Activated CD8-positive, alpha-beta T cell treated with anti-CD3 and anti-CD28 coated beads for 36 hours (primary cell): ENCODE results near the gene NOS1. TPM values are rescaled to one million over a fixed set of nuclear protein-coding genes. Genes with fewer than 3 reads are reported as not detected.

Experiments used
- ATAC-seq: fragments of 200-7000 bp; cut with Tn5 transposase; one replicate; pipeline ENCODE4 v1.10.0; 2021; ENCODE audit warnings: mild to moderate bottlenecking, moderate library complexity
- CTCF ChIA-PET: fragments of 350-600 bp; sonication (Branson Sonifier 250); formaldehyde crosslinking; loops from one replicate; lab custom pipeline; 2021; ENCODE audit warnings: antibody characterized with exemption; lab: Charles Lee
- POLR2A ChIA-PET: fragments of 350-600 bp; sonication (Branson Sonifier 250); formaldehyde crosslinking; loops from one replicate; lab custom pipeline; 2021; ENCODE audit warnings: antibody characterized with exemption; lab: Charles Lee
- DNase-seq: peaks from one replicate; pipeline ENCODE4 v3.0.0-alpha.2; 2020
- H3K27ac Mint-ChIP-seq: one replicate; pipeline ENCODE4 v1.8.0; 2021; ENCODE audit warnings: mild to moderate bottlenecking, mixed read lengths
- H3K27me3 Mint-ChIP-seq: one replicate; pipeline ENCODE4 v1.8.0; 2021; ENCODE audit warnings: mixed read lengths
- H3K36me3 Mint-ChIP-seq: one replicate; pipeline ENCODE4 v1.8.0; 2021; ENCODE audit warnings: low read depth, mixed read lengths
- H3K4me1 Mint-ChIP-seq: one replicate; pipeline ENCODE4 v1.8.0; 2021; ENCODE audit warnings: low read depth, mixed read lengths
- H3K4me3 Mint-ChIP-seq: one replicate; pipeline ENCODE4 v1.8.0; 2021; ENCODE audit warnings: mild to moderate bottlenecking, moderate library complexity, mixed read lengths
- H3K9me3 Mint-ChIP-seq: one replicate; pipeline ENCODE4 v1.8.0; 2021; ENCODE audit warnings: mixed read lengths
- intact Hi-C: fragments of 100-400 bp; cut with micrococcal nuclease; formaldehyde crosslinking; loops from one replicate; pipeline ENCODE4 v1.10.0; 2022
- total RNA-seq, 2 experiments: library from RNA; stranded (reverse); gene quantifications; one replicate each; pipeline ENCODE4 v1.2.3, GENCODE V29; 2021
- TF ChIP-seq, protein P1 (sequence below): fragments of 200-600 bp; IDR thresholded peaks from one replicate; pipeline ENCODE4 v1.8.0; 2022; ENCODE audit warnings: antibody characterized with exemption, mild to moderate bottlenecking

The NOS1 gene
- total RNA-seq, 2 experiments from 2014 or later, result not detected

DNA sequence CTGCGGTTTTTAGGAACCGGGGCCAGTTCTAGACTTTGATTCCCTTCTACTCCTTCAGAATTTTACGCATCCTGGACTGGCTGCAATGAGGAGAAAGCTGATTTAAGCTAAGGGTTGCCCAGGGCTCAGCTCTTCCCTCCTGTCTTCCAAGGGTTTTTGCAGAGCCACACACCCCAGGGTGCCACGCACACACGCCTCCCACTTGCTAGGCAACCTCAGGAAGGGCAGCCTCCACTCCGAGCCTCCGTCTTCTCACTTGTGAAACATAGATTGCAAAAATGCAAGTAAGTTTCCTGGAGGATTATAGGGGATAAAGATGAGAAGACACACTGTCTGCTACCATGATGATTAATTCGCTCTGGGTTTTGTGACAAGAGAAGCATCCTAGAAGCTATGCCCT is 31.7 kb downstream of the NOS1 start:
- no peak overlapping the region for H3K4me3 Mint-ChIP-seq
- intact Hi-C loops, result no loop called here
- ChIA-PET CTCF (no interaction called here), POLR2A (no interaction called here)
- no peak overlapping the region for H3K27ac Mint-ChIP-seq
- no peaks in the 10 kb centered on the region for H3K9me3 Mint-ChIP-seq
- H3K4me1 Mint-ChIP-seq, result no peaks in the 10 kb centered on the region
- TF ChIP-seq, protein P1, sequence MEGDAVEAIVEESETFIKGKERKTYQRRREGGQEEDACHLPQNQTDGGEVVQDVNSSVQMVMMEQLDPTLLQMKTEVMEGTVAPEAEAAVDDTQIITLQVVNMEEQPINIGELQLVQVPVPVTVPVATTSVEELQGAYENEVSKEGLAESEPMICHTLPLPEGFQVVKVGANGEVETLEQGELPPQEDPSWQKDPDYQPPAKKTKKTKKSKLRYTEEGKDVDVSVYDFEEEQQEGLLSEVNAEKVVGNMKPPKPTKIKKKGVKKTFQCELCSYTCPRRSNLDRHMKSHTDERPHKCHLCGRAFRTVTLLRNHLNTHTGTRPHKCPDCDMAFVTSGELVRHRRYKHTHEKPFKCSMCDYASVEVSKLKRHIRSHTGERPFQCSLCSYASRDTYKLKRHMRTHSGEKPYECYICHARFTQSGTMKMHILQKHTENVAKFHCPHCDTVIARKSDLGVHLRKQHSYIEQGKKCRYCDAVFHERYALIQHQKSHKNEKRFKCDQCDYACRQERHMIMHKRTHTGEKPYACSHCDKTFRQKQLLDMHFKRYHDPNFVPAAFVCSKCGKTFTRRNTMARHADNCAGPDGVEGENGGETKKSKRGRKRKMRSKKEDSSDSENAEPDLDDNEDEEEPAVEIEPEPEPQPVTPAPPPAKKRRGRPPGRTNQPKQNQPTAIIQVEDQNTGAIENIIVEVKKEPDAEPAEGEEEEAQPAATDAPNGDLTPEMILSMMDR, result no peak
- DNase-seq (no peak), ATAC-seq (no peak)
- no peaks in the 10 kb centered on the region for H3K36me3 Mint-ChIP-seq
- H3K27me3 Mint-ChIP-seq, result peaks cover 17% of the 10 kb centered on the region

DNA sequence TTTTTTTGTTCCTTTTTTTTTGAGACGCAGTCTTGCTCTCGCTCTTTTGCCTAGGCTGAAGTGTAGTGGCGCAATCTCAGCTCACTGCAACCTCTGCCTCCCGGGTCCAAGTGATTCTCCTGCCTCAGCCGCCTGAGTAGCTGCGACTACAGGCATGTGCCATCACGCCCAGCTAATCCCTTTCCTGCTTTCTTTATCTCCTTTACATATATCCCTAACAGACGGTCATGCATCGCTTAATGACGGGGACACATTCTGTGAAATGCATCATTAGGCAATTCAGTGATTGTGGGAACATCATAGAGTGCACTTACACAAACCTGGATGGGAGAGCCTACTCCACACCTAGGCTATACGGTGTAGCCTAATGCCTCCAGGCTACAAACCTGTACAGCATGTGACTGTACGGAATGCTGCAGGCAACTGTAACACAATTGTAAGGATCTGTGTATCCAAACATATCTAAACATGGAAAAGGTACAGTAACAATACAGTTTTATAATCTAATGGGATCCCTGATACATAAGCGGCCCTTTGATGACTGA is 32.8 kb downstream of the NOS1 start:
- Mint-ChIP-seq H3K27ac (no peak overlapping the region), H3K9me3 (no peaks in the 10 kb centered on the region), H3K4me3 (no peak overlapping the region), H3K27me3 (peaks cover 11% of the 10 kb centered on the region), H3K36me3 (no peaks in the 10 kb centered on the region), H3K4me1 (no peaks in the 10 kb centered on the region)
- CTCF ChIA-PET, result no interaction called here
- POLR2A ChIA-PET, result no interaction called here
- intact Hi-C loops, result no loop called here
- no peak for DNase-seq
- ATAC-seq, result no peak
- TF ChIP-seq, protein P1, result no peak

DNA sequence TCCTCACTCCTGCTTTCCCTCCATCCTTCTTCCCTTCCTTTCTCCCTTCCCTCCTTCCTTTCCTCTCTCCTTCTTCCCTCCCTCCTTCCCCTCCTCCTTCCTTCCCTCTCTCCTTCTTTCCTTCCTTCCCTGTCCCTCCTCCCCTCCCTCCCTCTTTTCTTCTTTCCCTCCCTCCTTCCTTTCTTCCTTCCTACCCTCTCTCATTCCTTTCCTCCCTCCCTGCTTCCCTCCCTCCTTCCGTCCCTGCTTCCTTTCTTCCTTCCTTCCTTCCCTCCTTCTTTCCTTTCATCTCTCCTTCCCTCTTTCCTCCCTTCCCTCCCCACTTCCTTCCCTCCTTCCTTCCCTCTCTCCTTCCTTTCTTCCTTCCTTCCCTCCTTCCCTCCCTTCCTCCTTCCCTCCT is 39.0 kb downstream of the NOS1 start:
- intact Hi-C loops, result no loop called here
- Mint-ChIP-seq H3K9me3 (no peaks in the 10 kb centered on the region), H3K4me1 (no peaks in the 10 kb centered on the region), H3K27me3 (no peaks in the 10 kb centered on the region), H3K27ac (no peak overlapping the region), H3K4me3 (no peak overlapping the region), H3K36me3 (no peaks in the 10 kb centered on the region)
- DNase-seq, result no peak
- ATAC-seq, result no peak
- POLR2A ChIA-PET, result no interaction called here
- CTCF ChIA-PET, result no interaction called here
- TF ChIP-seq, protein P1, result no peak

DNA sequence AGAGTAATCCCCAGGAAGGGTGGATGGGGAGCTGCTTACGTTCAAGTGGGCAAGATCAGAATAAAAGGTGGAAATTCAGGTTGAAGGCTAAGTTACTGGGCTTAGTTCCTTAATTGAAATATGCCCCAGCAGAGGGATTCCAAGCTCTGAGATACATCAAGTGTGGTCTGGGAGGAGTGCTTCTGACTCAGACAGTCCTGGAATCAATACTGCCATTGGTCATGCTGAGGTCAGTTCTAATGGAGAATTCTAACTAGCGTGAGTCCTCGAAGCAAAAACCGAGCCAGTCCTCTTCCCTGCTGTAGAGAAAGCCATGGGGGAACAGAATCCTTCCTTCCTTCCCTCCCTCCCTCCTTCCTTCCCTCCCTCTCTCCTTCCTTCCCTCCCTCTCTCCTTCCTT is 39.9 kb downstream of the NOS1 start:
- CTCF ChIA-PET, result no interaction called here
- TF ChIP-seq, protein P1, result no peak
- Mint-ChIP-seq H3K9me3 (peaks cover 1% of the 10 kb centered on the region), H3K27ac (no peak overlapping the region), H3K27me3 (peaks cover 2% of the 10 kb centered on the region), H3K36me3 (no peaks in the 10 kb centered on the region), H3K4me1 (no peaks in the 10 kb centered on the region), H3K4me3 (no peak overlapping the region)
- intact Hi-C loops, result no loop called here
- POLR2A ChIA-PET, result no interaction called here
- ATAC-seq, result no peak
- DNase-seq, result no peak

DNA sequence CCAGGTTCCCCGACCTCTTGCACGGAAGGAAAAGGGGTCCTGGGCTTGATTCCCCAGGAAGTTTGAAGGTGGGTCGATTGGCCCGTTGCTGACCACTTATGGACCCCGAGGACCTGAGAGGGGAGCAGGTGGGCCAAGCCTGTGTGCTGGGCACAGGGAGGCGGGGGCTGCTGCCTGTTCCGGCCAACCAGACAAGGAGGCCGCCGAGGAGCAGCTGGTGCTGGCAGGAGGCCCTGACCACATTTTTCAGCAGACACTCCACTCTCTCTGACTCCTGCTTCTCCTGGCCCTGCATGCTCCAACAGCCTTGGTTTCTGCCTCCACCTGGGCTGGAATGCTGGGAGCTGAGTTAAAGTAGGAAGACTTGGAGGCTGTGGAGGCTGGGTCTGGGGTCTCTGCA is 42.8 kb downstream of the NOS1 start:
- DNase-seq (no peak), ATAC-seq (no peak)
- H3K9me3 Mint-ChIP-seq, result peaks cover 6% of the 10 kb centered on the region
- intact Hi-C loops, result no loop called here
- H3K27ac Mint-ChIP-seq, result no peak overlapping the region
- TF ChIP-seq, protein P1, result no peak
- H3K27me3 Mint-ChIP-seq, result peaks cover 4% of the 10 kb centered on the region
- CTCF ChIA-PET, result no interaction called here
- POLR2A ChIA-PET, result no interaction called here
- no peaks in the 10 kb centered on the region for H3K4me1 Mint-ChIP-seq
- H3K36me3 Mint-ChIP-seq, result no peaks in the 10 kb centered on the region
- H3K4me3 Mint-ChIP-seq, result no peak overlapping the region
